LNCaP clone FGC (cell line): Measurements from ENCODE around the gene RADIL.

Experiments
- DNase-seq: peaks from one replicate; pipeline ENCODE4 v3.0.0-alpha.2; 2011; ENCODE audit warnings: low read depth
- H3K4me3 ChIP-seq: 2 replicates; pipeline ENCODE4 v1.5.1; 2011; ENCODE audit warnings: mild to moderate bottlenecking, low read depth, low read length, control low read depth
- TF ChIP-seq, protein P1 (sequence below): IDR thresholded peaks from 2 replicates; pipeline ENCODE4 v1.5.1; 2012; ENCODE audit warnings: mild to moderate bottlenecking; ENCODE audit not compliant: control insufficient read depth, insufficient read depth; ENCODE audit errors: extremely low read depth

RADIL gene

DNA sequence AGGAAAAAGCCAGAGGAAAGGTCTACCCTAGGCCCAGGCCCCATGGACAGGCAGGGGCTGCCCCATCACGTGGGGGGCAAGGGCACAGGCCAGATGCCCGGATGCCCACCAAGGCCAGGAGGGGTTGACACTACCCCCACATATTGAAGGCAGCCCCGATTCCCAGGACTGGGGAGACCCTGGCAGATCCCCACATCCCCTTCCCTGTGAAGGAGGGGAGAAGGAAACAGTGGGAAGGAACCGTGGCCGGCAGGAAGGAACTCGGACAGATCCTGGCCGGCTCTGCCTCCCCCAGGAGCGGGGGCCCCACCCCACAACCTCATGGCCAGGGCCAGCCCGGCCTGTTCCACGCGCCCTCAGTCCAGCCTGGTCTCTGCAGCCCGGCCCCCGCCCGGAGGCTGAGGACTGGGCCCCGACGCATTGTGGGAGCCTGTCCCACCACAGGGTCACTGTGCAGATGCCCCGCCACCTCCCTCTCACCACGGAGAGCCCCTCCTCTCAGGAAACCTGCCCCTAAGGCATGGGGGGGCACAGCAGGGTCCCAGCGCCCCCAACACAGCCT is 63.0 kb downstream of the RADIL start:
- TF ChIP-seq, protein P1, sequence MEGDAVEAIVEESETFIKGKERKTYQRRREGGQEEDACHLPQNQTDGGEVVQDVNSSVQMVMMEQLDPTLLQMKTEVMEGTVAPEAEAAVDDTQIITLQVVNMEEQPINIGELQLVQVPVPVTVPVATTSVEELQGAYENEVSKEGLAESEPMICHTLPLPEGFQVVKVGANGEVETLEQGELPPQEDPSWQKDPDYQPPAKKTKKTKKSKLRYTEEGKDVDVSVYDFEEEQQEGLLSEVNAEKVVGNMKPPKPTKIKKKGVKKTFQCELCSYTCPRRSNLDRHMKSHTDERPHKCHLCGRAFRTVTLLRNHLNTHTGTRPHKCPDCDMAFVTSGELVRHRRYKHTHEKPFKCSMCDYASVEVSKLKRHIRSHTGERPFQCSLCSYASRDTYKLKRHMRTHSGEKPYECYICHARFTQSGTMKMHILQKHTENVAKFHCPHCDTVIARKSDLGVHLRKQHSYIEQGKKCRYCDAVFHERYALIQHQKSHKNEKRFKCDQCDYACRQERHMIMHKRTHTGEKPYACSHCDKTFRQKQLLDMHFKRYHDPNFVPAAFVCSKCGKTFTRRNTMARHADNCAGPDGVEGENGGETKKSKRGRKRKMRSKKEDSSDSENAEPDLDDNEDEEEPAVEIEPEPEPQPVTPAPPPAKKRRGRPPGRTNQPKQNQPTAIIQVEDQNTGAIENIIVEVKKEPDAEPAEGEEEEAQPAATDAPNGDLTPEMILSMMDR, result no peak
- H3K4me3 ChIP-seq, result no peak overlapping the region
- DNase-seq, result no peak

DNA sequence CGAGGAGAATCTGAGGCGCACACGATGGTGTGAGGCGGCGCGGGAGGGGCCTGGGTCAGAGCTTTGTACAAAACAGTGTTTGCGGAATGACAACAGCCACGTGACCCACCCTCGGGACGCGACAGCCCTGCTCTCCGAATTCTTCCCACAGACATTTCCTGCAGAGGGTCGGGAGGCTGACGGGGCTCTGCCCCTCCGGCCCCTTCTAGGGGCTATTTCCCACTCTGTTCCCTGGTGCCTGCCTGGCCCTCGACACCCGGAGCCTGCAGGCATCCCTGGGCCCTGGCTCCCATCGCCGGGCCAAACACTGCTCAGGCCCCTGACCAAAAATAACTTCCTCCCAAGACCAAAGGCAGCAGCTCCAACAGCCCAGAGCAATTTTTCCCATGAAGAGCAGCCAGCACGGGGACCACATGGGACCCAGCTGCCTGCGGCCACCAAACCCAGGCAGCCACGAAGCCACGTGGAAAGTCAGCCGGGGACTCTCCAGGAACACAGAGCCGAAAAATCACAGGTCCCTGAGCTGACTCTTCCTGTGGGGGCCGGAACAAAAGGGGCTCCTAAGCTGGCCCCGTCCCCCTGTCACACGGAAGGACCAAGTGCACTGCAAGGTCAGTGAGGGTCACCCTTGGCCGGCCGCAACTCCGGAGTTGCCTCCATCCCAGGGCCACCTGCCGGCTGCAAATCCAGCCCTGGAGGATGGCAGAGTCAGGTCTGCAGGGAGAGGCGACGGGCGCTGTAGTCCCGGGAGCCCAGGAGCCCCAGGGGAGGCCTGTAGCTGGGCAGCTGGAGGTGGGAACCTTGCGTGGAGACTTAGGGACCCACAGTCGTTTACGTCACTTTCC is 63.7 kb downstream of the RADIL start:
- H3K4me3 ChIP-seq, result no peak overlapping the region
- TF ChIP-seq, protein P1, result no peak
- DNase-seq, result no peak

DNA sequence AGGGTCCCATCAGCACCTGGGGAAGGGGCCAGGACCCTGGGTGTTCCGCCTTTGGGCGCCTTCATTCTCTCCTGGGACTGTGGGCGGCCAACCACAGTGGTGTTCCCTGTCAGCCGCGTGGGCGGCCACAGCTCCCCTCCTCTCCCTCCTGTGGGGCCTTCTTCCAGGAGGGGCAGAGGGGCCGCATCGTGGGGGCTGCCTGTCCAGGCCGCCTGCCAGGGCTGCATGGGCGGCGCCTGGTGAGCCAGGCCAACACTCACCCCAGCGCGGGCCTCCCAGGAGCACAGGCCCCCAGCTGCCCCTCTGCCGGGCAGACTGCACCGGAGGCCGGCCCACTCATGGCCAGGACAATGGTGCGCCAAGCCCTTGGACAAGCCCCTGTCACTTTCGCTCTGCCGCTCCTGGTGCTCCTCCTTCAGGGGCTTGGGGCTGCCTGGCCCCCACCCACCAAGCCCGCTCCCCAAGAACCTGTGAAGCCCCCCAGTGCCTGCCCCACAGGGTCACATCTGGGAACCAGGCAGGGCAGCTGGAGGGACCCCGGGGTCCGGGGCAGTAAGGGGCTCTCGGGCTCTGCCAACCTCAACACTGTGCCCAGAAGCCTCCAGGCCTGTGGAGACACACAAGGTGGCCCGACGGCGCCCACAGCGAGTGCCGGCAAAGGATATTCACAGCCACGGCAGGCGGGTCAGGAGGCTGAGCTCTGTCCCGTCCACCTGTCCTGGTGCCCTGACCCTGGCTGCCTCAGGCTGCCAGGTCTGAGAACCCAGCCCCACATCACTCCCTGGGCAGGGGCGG is 65.3 kb downstream of the RADIL start:
- no peak for DNase-seq
- TF ChIP-seq, protein P1, result no peak
- no peak overlapping the region for H3K4me3 ChIP-seq

DNA sequence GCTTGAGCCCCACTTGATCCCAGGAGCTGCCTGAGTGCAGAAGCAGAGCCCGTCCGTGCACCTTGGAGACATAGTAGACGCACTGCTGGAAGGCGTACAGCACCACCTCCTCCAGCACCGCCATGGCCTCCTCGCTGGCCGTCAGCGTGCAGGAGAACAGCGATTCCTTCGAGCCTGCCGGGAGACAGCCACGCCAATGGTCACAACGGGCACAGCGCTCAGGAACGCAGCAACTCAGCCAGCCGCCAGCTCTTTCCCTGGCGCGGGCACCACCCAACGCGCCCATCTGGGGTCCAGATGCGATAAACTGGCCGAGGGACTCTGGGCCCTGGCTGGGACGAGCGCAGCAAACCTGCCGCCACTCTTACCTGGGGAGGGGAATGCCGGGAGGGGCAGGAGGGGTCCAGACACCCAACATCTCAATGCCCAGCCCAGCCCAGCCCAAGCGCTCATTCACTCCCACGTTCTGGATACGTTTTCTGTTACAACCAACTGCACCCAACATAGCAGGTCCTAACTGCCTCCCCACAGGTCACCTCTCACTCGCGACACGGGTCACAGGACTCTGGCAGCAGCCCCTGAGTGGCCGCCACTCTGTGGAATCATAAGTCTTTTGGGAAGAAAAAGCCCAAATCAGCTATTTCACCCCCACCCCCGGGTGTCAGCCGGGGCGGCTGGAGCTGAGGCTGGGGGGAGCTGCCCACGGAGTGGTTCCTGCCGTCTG is 66.2 kb downstream of the RADIL start:
- DNase-seq, result no peak
- no peak overlapping the region for H3K4me3 ChIP-seq
- TF ChIP-seq, protein P1, result no peak

DNA sequence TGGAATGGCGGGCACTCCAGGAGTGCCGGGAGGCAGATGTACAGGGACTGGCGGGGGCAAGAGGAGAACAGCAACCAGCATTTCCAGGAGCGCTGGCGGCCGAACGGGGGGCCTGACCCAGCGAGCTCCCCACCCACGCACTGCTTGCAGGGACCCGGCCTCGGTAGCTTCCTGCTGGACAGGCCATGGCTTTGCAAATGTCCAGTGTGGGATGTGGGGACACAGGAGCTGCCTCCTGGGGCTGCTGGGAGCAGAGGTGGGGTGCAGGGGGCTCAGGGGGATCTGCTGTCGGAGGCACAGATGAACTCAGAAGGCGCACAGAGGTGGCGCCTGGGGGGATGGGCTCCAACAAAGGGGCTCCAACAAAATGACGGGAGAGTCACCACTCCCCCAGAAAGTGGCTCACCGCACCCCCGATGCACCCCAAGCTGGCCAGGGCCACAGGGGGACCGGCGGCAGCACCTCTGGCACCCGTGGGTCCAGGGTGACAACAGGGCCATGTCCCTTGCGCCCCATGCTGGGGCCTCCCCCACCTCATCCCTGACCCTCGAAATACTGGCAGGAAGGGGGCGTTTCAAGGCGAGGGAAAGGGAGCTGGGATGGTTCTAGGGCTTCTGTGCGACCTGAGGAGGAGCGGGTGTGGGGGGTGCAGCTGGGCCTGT is 67.0 kb downstream of the RADIL start:
- no peak for DNase-seq
- TF ChIP-seq, protein P1, result no peak
- no peak overlapping the region for H3K4me3 ChIP-seq
